Fibroblast of skin of left biceps (primary cell): ENCODE measurements around the gene SYNE2.

ENCODE experiments used
- DNase-seq, 2 experiments: peaks; one replicate each; pipeline ENCODE4 v3.0.0-alpha.2; 2013; ENCODE audit warnings: low read depth in 2 of 2

The SYNE2 gene

DNA sequence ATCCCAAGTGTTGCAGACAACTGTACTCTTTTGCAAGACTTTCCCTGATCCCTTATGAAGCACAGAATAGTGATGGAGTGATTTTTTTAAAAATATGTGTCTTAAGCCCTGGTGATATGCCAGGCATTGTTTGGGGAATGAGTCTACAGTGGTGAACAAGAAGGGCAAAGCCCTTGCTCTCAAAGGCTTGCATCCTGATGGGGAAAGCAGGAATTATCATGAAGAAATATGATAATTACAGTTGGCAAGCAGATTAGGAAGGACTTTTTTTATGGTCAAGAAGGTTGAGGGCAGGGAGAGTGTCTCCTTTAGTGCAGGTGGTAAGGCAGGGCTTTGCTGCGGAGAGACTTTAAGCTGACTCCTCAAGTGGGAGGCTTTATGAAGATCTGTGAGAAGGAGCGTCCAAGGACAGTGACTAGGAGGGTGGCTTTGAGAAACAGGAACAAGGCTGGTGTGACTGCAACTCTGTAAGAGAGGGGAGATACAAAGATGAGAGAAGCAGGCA, 100.2 kb downstream of the SYNE2 start:
- no peak for DNase-seq

DNA sequence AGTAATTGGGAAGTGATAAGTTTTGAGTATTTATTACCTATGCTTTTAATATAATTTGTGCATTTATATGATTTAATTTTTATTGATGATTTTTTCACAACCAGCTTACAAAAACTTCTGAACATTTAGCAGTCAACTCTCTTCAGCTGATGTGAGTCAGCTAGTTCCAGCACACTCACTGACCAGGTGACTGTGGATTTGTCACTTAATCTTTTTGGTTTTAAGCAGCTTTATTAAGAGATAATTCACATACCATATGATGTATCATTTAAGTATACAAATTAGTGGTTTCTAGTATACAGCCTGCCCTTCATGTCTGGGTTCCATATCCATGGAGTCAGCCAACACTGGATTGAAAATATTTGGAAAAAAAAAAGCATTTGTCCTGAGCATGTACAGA, 103.5 kb downstream of the SYNE2 start:
- DNase-seq, result no peak

DNA sequence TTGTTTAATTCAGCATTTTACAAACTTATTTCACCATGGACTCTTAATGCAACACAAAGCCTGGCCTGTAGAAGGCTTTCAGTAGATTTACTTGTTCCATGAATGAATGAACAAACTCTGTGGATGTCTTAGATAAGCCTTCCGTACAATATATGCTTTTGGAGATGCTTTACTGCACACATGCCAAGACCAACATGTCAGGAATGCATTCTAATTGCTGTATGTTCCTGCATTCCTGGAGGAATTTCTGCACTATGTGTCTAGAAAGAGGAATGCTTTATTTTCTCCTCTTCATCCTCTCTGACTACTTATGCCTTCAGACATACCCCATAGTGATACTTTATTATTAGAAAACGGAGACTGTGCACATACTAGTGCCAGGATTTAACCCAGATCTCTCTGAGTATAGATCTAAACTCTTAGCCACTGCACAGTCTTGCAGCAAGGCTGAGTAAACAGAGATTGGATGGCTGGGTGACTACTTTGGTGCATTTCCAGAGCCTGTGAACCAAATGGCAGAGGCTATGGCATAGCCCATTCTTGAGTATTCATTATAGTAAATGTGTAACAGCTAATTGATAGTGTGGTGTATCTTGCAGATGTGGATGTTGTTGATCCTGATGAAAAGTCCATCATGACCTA, 108.2 kb downstream of the SYNE2 start:
- DNase-seq, result peak; percentile 52 to 58

DNA sequence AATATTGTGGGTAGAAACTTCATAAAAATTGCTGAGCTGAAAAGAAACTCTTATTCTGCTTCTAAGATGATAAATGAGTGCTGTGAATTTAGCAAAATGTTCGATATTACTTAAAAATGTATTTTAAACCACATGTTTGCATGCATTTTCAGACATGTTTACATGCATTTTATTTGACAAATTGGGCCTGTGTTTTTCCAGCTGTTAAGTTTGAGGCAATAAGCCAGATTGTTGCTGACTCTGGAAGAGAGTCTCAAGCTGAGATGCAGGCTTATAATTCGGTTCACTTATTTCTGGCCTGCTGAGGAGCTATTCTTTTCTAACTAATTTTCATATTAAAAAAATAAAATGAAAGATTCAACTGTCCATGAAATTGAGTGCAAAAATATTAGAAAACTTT, 110.1 kb downstream of the SYNE2 start:
- no peak for DNase-seq

DNA sequence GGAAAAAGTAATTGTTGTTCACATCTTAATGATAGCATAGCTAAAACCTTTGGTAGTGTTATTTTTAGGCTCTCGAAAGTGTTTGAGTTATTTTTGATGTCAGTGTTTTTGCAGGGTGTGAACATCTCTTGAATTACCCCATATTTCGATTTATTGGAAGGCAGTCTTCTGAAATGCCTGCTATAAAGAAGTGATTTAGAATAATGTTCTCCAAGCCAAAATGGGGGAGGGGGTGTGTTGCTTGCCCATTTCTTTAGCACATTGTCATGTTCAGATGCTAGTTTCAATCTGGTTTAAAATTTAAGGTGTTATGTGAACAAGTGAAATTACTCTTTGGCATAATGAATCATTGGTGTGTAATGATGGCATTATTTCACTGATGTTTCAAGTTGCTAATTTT, 110.6 kb downstream of the SYNE2 start:
- no peak for DNase-seq

DNA sequence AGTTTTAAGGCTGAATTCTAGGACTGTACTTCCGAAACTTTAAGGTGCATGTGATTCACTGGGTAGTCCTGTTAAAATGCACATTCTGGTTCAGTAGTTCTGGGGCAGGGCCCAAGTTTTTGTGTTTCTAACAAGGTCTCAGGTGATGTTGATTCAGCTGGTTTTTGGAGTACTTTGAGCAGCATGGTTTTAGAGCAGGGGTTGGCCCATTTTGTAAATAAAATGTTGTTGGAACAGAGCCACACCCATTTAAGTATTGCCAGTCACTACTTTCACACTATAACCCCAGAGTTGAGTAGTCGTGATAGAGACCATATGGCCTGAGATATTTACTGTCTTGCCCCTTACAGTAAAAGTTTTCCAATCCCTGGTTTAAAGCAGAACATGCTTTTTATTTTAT, 111.3 kb downstream of the SYNE2 start:
- DNase-seq, result no peak

DNA sequence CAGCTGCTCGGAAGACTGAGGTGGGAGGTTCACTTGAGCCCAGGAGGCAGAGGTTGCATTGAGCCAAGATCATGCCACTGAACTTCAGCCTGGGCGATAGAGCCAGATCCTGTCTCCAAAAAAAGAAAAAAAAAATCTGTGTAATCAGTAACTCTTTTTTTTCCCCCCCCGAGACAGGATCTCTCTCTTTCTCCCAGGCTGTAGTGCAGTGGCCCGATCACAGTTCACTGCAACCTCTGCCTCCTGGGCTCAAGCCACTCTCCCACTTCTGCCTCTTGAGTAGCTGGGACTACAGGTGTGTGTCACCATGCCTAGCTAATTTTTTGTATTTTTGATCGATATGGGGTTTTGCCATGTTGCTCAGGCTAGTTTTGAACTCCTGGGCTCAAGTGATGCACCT, 113.6 kb downstream of the SYNE2 start:
- no peak for DNase-seq

DNA sequence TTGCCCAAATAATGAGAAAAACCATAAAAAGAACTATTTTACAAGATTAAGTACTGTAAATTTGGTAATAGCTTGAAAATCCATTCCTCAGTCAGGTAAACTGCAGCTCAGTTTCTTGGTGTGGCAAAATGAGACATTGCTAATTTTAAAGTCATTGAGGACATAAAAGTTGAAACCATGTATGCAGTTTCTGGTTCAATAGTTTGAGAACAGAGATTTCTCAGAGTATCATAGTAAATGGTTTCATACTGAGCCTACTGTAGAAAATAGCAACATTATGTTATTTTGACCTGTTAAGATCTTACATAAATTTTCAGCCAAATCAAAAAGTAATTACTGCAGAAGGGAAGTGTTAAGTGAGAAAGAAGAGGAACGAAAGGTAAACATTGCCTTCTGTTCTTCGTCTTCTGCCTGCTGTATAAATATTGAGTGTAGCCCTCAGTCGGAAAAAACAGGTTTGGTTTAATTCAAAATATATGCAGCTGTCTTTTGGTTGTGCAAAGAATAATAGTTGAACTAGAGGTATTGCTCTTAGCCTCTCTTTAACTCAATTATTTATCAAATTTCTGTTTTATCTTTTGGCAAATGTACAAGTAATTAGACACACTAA, 119.6 kb downstream of the SYNE2 start:
- no peak for DNase-seq

DNA sequence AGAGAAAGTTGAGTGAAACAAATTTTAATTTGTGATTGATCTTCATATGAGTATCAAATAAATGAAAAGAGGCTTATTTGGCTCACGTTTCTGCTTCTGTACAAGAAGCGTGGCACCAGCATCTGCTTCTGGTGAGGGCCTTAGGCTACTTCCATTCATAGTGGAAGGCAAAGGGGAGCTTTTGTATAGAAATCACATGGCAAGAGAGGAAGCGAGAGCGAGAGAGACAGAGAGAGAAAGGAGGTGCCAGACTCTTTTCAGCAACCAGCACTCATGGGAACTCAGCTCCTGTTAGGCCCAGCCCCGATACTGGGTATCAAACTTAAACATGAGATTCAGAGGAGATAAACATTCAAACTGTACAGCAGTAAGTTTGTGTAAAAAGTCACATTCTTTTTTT, 121.4 kb downstream of the SYNE2 start:
- no peak for DNase-seq

DNA sequence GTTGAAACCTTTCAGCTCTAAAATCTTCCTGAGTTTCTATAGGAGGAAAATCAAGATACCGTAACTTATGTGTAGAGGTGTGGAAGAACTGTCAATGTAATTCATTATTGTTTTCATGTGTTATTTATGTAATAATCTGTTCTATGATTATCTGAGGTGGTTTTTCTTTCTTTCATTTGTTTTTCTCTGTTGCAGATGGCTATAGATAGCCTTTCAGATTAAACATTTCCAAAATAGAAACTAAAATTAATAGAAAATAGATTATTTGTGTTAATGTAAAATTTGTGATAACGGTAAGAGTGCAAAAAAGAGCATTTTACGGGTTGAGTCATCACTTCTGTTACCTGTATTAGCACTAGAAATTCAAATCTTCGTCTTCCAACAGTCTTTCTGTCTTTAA, 128.8 kb downstream of the SYNE2 start:
- DNase-seq, result no peak

DNA sequence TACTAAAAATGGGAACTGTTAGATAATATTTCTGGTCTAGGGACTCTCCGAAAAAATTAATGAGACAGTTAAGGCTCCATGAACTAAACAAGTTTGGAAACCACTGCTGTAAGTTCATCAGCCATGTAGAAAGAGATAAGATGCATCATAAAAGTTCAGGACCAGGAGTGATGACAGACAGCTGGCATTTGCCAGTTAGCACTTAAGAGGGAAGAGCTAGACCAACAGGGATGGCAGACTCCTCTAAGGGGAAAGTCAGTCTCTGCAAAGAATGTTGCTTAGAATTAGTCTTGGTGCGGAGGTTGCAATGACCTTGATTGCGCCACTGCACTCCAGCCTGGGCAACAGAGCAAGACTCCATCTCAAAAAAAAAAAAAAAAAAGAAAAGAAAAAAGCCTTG, 129.4 kb downstream of the SYNE2 start:
- no peak for DNase-seq

DNA sequence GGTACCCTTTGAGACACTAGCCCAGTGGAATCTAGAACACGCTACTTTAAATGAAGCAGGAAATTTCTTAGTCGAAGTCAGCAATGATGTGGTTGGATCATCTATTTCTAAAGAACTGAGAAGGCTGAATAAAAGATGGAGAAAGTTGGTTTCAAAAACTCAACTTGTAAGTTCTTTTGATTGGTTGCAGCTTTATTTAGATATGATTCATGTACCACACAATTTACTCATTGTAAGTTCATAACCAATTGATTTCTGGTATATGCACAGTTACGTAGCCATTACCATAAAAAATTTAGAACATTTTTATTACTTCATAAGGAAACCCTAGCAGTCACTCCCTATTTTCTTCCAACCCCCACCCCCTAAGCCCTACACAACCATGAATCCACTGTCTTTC, 129.8 kb downstream of the SYNE2 start:
- DNase-seq, result no peak

DNA sequence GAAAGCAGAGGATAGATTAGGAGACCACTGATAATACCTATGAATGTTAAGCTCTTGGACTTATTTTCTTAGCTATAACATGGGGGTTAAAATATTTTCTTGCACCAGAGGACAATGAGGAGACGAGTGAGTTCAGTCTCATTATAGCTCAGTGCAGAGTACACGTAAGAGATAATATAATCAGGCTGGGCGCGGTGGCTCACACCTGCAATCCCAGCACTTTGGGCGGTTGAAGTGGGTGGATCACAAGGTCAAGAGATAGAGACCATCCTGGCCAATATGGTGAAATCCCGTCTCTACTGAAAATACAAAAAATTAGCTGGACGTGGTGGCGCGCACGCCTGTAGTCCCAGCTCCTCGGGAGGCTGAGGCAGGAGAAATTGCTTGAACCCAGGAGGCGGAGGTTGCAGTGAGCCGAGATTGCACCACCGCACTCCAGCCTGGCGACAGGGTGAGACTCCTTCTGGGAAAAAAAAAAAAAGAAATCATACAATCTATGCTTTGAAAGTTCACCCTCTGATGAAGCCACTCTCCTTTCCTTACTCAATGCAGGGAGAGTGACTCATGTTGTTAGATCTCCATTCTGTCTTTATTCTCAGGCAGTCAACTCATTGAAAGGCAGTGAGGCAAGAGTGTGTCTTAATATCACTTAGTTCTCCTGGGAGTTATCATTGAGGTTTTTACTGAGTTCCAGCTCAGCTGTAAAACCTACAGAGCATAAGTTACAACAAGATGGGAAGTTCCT, 134.2 kb downstream of the SYNE2 start:
- peak; percentile 58 to 59 for DNase-seq

DNA sequence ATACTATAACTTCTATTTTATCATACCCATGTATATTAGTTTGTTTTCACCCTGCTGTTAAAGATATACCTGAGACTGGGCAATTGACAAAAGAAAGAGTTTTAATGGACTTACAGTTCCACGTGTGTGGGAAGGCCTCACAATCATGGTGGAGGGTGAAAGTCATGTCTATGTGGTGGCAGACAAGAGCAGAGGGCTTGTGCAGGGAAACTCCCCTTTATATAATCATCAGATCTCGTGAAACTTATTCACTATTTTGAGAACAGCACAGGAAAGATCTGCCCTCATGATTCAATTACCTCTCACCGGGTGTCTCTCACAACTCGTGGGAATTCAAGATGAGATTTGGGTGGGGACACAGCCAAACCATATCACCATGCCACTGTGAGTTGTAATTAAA, 135.8 kb downstream of the SYNE2 start:
- no peak for DNase-seq

DNA sequence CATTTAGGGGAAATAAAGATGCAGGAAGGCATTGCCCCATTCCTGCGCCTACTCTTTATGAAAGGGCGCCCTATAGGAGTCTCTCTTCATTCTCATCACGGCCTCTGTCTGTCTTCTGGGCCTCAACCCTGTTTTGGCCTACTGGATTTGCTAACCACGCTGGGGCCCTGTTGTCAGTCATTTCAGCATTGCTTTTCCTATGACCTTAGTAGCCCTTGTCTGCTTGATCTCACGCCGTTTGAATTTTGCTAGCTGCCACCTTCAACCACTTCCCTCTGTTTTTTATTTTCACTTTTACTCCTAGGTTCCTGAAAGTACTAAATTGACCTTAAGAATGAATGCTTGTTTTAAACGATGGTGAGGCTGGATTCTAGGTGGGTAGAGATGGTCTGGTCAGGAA, 139.0 kb downstream of the SYNE2 start:
- no peak for DNase-seq

DNA sequence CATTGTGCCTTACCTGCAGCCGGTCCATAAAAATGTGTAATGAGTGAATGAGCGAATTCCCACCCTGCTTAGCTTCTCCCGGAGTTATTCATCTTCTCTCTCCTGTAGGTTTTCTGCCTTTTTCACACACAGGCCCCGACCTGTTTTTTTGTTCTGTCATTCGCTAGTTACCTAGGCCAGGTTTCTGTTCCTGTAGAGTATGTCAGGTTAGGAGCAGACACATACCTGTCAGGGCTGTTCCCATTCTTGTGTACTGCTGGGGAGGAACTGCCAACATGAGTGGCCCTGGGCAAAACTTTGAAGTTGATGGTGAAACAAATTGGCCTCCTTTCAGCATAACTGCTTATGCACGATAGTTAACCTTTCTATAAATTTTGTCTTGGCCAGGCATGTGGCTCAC, 140.1 kb downstream of the SYNE2 start:
- no peak for DNase-seq

DNA sequence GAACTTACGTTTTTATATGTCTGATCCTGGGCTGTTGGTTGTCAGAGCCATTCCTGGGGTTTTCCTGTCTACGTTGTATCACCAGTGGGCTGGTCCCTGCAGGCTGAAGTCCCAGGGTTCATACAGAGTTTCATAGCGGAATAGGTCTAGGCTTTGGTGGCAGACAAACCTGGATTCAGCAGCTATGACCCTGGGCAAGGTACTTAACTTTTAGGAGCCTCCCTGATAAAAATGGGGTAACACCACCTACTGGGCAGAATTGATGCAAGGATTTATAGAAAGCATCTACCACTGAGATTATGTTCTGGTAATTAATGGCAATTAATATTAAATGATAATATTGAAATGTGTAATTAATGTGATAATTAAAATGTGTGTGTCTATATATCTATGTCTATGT, 141.2 kb downstream of the SYNE2 start:
- no peak for DNase-seq

DNA sequence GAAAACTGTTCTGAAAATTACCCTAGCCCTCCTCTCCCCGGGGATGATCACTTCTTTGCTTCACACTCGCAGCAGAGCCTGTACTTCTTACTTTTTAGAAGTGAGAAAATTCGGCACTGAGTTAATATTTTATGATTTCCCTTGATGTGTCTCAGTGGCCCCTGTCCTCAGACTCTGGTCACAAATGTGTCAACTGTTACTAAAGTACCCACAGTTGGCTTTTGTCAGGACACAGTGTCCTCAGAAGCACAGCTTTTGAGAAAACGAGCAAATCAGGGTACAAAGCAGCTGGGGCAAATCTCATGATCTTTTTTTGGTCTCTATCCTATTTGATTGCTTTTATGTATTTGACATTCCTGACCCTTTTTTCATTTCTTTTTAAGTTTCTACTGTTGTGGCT, 142.5 kb downstream of the SYNE2 start:
- no peak for DNase-seq

DNA sequence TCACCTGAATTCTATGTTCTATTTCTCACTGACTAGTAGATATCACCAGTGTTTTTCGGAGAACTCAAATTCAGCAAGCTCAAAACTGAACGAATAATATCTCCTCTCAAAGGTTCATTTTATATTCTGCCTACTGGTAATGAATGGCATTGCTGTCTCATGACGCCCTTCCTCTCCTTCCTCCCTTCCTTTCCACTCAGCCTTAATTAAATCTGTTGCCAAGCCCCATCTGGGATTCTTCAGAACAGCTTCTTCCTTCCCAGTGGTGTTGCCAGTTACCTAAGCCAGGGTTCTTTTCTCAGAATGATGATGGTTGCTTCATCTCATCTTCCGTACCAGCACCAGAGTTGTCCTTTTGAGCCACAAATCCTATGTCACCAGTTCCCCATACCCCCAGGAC, 143.2 kb downstream of the SYNE2 start:
- DNase-seq, result no peak

DNA sequence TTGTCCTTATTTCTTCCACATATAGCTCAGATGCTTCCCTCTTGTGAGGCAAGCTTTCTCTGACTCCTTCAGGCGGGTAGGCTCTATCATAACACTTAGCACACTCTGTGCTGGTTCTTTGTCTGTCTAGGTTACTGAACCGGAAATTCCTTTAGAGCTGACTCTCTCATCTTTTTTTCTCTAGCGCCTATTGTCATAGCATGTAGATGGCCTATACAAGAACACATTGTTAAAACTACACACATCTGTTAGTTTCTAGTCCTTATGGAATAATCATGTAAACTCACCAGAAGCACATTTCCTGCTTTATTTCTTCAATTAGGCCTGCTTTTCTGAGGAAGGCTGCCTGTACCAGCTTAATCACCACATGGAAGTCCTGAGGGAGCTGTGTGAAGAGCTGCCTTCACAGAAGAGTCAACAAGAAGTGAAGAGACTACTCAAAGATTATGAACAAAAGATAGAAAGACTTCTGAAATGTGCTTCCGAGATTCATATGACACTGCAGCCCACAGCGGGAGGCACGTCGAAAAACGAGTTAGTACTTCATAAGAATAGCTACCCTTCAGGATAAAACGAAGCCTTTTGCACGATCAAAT, 143.9 kb downstream of the SYNE2 start:
- DNase-seq, result peak; percentile 24 to 33

DNA sequence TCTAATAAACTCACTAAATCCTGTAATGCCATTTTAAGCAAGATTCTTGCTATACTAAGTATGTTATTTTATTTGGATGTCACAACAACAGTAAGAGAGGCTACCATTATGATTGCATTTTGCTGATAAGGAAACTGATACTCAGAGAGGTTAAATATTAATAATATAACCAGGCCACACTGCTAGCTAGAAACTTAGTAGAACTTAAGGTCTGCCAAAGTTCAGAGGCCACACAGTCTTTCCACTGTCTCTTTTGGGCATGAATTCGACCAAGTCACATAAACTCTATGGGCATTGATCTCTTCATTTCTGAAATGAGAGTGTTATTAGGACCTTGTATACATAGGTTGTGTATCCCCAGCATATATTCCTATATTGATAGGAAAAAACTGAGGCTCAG, 147.9 kb downstream of the SYNE2 start:
- no peak for DNase-seq

DNA sequence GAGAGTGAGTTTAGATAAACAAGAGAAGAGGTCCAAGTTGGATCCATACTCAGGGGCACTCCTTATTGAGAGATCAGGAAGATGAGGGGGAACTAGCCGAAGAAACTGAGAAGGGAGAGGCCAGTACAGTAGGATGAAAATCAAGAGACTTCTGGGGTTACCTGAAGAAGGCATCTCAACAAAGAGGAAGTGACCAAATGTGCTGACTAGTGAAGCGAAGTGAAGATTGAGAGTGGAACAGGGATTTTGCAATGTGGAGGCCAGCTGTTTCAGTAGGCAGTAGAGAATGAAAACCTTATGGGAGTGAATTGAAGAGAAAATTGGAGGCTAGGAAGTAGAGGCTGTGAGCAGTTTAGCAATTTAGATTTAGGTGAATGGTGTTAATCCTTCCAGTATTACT, 153.0 kb downstream of the SYNE2 start:
- DNase-seq, result no peak

DNA sequence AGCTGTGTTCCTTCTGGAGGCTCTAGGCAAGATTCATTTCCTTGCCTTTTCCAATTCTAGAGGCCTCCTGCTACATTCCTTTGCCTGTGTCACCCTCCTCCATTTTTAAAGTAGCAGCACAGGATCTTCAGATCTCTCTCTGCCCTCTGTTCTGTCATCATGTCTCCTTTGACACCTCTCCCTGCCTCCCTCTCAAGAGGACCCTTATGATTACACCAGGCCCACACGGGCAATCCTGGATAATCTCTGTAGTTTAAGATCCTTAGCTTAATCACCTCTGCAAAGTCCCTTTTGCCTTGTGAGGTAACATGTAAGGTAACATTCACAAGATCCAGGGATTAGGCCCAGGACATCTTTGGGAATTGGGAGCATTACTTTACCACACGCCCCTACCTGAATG, 155.2 kb downstream of the SYNE2 start:
- DNase-seq, result no peak
